Activated T-helper 2 cell treated with anti-CD3 and anti-CD28 coated beads, Interferon-gamma antibody, Interleukin-2, Interleukin-4, amounts not matched to agents 10 μg/mL and 5 μg/mL and 100 μg/mL, durations not matched to agents 14 hours and 24 hours and 36 hours (primary cell): ENCODE data around the gene VAPA. TPM values are rescaled to one million over a fixed set of nuclear protein-coding genes. Genes with fewer than 3 reads are reported as not detected.

Experiments
- DNase-seq: peaks from one replicate; pipeline ENCODE4 v3.0.0; 2021; ENCODE audit warnings: low spot score
- H3K27ac Mint-ChIP-seq: one replicate; pipeline ENCODE4 v1.8.0; 2021; ENCODE audit warnings: mixed read lengths
- H3K27me3 Mint-ChIP-seq: one replicate; pipeline ENCODE4 v1.8.0; 2021; ENCODE audit warnings: low read depth, mixed read lengths
- H3K36me3 Mint-ChIP-seq: one replicate; pipeline ENCODE4 v1.8.0; 2021; ENCODE audit warnings: low read depth, mixed read lengths
- H3K4me1 Mint-ChIP-seq: one replicate; pipeline ENCODE4 v1.8.0; 2021; ENCODE audit warnings: low read depth, mixed read lengths
- H3K4me3 Mint-ChIP-seq: one replicate; pipeline ENCODE4 v1.8.0; 2021; ENCODE audit warnings: low read depth, mild to moderate bottlenecking, moderate library complexity, mixed read lengths
- H3K9me3 Mint-ChIP-seq: one replicate; pipeline ENCODE4 v1.8.0; 2021; ENCODE audit warnings: mixed read lengths
- intact Hi-C: fragments of 100-400 bp; cut with micrococcal nuclease; formaldehyde crosslinking; loops from one replicate; pipeline ENCODE4 v1.15.1; 2023
- total RNA-seq: library from RNA; stranded (reverse); gene quantifications from 2 replicates; pipeline ENCODE4 v1.2.3, GENCODE V29; 2022

The VAPA gene
- total RNA-seq, 1 donor from 2014 or later, result 223 TPM

DNA sequence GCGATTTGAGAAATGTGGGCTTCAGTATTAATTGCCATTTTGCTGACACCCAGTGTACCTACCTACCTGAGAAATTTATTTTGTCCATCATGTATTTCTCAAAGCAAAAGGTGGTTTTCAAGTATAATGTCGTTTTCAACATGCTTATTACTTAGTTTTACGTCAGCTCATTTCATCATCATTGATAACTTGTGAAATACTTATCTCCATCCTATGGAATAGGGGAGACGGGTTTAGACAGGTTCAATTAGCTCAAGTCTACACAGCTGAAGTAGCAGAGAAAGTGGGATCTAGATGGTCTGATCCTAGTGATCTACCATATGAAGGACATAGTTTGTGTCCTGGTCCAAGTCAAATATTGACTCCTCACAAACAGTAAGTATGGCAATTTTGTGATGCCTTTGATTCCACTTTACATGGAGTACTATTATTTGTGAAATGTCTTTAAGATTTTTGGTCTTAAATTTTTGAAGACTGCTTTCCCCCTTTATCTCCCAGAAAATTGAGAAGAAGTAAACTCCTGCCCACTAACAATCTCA lies 45.1 kb downstream of the VAPA start:
- DNase-seq, result no peak
- intact Hi-C loops, result loop anchor here (10.0 kb wide), 1 partner anchor 344 kb away; the partner anchor contains the start of gene PPP4R1
- peaks cover 27% of the 10 kb centered on the region for H3K36me3 Mint-ChIP-seq
- H3K9me3 Mint-ChIP-seq, result no peaks in the 10 kb centered on the region
- no peak overlapping the region for H3K27ac Mint-ChIP-seq
- peaks cover 7% of the 10 kb centered on the region for H3K4me1 Mint-ChIP-seq
- no peak overlapping the region for H3K4me3 Mint-ChIP-seq
- H3K27me3 Mint-ChIP-seq, result no peaks in the 10 kb centered on the region

DNA sequence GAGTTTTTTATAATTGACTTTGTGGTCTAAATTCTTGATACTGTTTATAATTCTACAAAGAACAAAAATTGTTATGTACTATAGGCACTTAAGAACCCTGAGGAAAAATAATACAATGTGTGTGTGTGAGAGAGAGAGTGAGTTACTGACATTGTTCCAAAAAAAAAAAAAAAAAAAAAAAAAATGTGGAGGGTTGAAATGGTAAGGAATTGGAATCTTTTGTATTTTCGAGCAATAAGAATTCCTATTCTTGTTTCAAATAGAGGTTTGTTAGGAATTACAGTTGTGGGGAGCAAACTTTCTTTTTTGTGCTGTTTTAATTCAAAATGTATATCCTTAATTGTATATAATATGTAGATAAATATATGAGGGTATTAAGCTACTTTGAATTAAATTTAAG lies 45.7 kb downstream of the VAPA start:
- Mint-ChIP-seq H3K27ac (no peak overlapping the region), H3K4me1 (peaks cover 7% of the 10 kb centered on the region), H3K9me3 (no peaks in the 10 kb centered on the region), H3K4me3 (no peak overlapping the region), H3K36me3 (peaks cover 21% of the 10 kb centered on the region), H3K27me3 (no peaks in the 10 kb centered on the region)
- intact Hi-C loops, result loop anchor here (10.0 kb wide), 1 partner anchor 345 kb away; the partner anchor contains the start of gene PPP4R1
- no peak for DNase-seq

DNA sequence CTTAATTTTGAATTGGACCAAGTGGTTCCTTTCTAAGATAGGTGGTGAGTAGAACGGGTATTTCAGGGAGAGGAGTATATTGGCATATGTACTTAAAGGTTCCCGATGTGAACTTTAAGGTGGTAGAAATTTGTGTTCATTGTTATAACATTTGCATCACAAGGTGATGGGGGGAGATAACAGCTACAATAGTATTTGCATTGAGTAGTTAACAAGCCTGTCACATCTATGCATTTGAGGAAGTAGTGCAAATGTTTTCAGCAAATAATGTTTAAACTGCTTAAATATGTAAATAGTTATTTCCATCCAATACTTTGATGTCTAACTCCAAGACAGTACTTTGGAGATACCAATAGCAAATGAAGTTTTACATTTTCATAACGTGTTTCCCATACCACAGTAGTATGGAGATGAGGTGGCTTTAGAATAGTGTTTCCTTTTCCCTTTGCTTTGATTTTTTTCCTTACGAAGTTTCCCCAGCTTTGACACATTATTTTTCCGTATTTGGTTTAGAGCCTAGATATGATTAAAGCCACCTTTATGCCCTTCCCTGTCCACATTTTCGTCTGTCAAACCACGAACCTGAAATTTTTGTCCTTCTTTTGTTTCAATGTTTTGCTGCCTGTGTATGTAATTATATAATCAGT lies 46.6 kb downstream of the VAPA start:
- no peaks in the 10 kb centered on the region for H3K9me3 Mint-ChIP-seq
- no peak overlapping the region for H3K27ac Mint-ChIP-seq
- peaks cover 17% of the 10 kb centered on the region for H3K36me3 Mint-ChIP-seq
- peaks cover 7% of the 10 kb centered on the region for H3K4me1 Mint-ChIP-seq
- no peak for DNase-seq
- peaks cover 3% of the 10 kb centered on the region for H3K27me3 Mint-ChIP-seq
- intact Hi-C loops, result no loop called here
- H3K4me3 Mint-ChIP-seq, result no peak overlapping the region

DNA sequence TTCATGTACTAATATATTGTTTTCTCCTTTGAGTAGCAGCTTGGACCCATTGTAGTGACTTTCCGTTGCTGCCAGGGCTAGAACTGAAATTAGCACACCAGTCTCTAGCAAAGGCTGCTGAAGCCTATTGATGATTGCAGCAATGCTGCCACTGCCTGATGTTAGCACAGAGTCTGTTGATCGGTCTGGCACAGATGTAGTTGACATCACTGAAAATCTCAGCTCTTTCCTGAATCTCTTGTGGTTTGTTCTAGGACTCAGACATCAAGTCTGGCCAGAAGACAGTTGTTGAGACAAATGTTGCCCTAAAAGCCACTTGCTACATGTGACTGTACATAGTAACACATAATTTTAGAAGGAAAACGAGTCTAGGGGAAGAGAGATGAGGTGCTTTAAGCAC lies 47.2 kb downstream of the VAPA start:
- peaks cover 3% of the 10 kb centered on the region for H3K27me3 Mint-ChIP-seq
- peaks cover 9% of the 10 kb centered on the region for H3K4me1 Mint-ChIP-seq
- H3K9me3 Mint-ChIP-seq, result no peaks in the 10 kb centered on the region
- DNase-seq, result no peak
- no peak overlapping the region for H3K27ac Mint-ChIP-seq
- intact Hi-C loops, result no loop called here
- H3K4me3 Mint-ChIP-seq, result no peak overlapping the region
- H3K36me3 Mint-ChIP-seq, result peaks cover 10% of the 10 kb centered on the region

DNA sequence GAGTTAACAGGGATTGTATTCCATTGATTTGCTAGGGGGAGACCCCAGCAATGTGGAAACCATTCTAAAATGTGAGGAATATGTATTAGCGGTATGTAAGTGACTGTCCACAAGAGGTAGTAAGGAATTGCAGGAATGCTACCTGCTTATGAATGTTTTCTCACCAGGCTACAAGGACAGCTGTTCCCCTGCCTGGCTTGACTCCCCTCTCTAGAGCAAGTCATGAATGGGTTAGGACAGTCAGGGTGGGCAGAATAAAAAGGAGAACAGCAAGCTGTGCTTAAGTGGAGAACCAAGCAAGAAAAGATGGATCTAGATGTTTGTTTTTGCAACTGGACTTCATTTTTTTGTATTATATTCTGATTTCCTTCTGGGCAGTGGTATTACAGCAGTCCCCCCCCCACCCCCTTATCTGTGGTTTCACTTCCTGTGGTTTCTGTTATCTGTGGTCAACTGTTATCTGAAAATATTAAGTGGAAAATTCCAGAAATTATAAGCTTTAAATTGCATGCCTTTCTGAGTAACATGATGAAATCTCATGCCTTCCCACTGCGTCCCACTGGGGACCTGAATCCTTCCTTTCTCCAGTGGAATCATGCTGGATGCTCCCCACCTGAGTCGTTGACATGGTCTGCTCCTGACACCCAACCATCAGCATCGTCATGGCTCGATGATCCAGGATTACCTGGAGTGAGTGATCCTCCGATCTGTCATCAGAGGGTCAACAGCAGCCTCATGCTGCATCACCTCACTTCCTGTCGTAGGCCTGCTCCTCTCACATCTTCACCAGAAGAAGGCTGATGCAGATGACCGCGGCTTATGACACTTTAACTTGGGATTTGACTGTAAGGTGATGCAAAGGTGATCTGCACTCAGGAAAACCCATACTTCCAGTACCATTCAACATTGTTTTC lies 52.2 kb downstream of the VAPA start:
- no peak for DNase-seq
- Mint-ChIP-seq H3K4me1 (peaks cover 12% of the 10 kb centered on the region), H3K27ac (no peak overlapping the region), H3K4me3 (no peak overlapping the region), H3K36me3 (no peaks in the 10 kb centered on the region), H3K9me3 (no peaks in the 10 kb centered on the region), H3K27me3 (peaks cover 36% of the 10 kb centered on the region)
- intact Hi-C loops, result no loop called here

DNA sequence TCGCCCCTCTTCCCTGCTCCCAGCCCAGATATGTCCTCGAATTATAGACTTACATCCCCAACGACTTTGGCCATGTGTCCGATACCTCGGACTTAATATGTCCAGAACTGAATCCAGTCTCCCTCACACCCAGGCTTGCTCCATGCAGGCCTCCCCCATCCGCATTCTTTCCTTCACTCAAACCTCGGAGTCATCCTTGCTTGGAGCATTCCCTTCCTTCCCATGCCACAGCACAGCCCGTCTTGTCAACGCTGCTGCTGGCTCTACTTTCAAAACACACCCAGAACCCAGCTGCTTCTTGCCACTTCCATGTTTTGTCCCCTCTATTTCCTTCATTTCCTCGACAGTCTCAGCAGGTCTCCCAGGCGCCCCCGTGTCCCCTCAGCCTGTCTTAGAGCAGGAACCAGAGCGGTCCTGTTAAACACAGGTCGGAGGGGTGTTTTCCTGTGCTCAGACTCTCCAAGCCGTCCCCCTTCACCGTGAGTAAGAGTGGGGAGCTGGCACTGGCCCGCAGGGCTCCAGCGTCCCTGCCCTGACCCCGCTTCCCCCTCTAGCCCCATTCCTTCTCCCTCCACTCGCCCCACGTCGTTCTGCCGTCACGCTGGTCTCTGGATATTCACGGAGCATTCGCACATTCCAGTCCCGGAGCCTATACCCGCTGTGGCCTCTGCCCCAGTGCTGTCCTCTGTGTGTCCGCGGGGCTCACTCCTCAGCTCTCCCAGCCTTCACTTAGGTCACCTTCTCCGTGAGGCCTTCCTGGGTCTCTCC lies 54.4 kb downstream of the VAPA start:
- Mint-ChIP-seq H3K4me1 (peaks cover 12% of the 10 kb centered on the region), H3K36me3 (no peaks in the 10 kb centered on the region), H3K9me3 (no peaks in the 10 kb centered on the region), H3K4me3 (no peak overlapping the region), H3K27me3 (peaks cover 39% of the 10 kb centered on the region), H3K27ac (no peak overlapping the region)
- no peak for DNase-seq
- intact Hi-C loops, result no loop called here

DNA sequence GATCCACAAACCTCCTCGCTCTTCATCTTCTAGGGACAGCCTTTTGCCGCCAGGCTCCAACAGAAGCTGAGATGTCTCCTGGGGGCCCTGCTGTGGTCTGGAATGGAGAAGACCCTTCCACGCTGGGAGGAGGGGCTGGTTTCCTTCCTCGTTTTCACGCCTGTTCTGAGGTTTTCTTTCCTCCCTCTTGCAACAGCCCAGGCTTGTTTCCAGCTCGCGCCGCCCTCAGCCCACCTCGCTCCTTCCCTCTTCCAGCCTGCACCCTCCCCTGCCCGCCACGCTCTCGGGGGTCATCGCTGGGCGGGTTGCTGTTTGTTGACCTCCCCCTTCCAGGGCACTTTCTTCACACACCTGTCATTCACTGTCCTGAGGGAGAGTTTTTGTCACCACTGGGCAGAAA lies 55.4 kb downstream of the VAPA start:
- Mint-ChIP-seq H3K27ac (no peak overlapping the region), H3K36me3 (no peaks in the 10 kb centered on the region)
- intact Hi-C loops, result no loop called here

DNA sequence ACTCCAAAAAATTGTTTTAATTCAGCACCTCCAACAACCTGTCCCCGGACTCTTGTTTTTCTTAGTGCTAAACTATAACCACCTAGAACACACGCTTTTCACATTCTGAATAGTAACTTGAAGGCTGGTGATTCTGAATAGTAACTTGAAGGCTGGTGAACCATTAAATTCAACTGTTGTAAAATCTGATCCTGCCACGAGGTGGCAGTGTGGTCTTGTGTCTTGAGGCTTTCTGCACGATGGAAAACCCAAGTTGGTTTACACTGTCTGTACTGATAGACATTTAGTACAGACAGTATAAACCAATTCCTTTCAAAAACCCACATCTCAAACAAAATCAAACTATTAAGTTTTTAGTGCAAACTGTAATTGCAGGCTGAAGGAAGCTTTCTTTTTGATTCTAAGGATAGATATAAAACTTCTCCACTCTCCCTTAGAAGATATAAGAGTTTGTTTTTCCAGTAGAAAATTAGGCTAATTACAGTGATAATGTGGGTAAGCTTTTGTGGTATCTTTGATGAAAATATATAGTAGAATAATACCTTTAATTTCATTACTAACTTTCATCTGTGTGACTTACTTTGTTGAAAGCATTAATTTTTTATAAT lies 57.6 kb downstream of the VAPA start:
- H3K4me1 Mint-ChIP-seq, result peaks cover 6% of the 10 kb centered on the region
- H3K36me3 Mint-ChIP-seq, result no peaks in the 10 kb centered on the region
- peaks cover 6% of the 10 kb centered on the region for H3K9me3 Mint-ChIP-seq
- no peak overlapping the region for H3K4me3 Mint-ChIP-seq
- H3K27ac Mint-ChIP-seq, result no peak overlapping the region
- peak; percentile 49 for DNase-seq
- H3K27me3 Mint-ChIP-seq, result peaks cover 35% of the 10 kb centered on the region
- intact Hi-C loops, result loop anchor here (1.0 kb wide), 1 partner anchor 549 kb away; no protein-coding TSS in a partner anchor

More for the DNA sequence above, 55.4 kb downstream of the VAPA start:
- Mint-ChIP-seq H3K27me3 (peaks cover 39% of the 10 kb centered on the region), H3K9me3 (no peaks in the 10 kb centered on the region), H3K4me1 (peaks cover 12% of the 10 kb centered on the region), H3K4me3 (no peak overlapping the region)
- DNase-seq, result no peak

DNA sequence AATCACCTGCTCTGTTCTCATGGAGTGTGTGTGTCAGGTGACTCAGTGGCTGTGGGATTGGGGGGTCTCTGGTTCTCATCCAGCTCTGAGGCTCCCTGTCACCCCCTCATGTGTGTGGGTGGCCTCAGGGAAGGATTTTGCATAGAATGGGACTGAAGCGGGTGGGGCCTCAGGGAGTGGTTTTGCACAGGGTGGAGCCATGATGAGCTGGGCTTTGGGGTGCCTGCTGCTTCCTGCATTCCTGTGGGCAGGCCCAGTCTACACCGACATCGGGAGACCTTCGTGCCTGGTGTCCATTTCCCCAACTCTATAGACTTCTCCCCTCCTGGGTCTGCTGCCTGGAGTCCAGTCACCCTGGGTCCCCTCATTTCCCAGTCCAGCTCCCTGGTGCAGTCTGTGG lies 59.7 kb downstream of the VAPA start:
- Mint-ChIP-seq H3K4me1 (peaks cover 6% of the 10 kb centered on the region), H3K36me3 (no peaks in the 10 kb centered on the region), H3K9me3 (peaks cover 6% of the 10 kb centered on the region), H3K27ac (no peak overlapping the region), H3K4me3 (no peak overlapping the region), H3K27me3 (peaks cover 23% of the 10 kb centered on the region)
- intact Hi-C loops, result no loop called here
- DNase-seq, result no peak

DNA sequence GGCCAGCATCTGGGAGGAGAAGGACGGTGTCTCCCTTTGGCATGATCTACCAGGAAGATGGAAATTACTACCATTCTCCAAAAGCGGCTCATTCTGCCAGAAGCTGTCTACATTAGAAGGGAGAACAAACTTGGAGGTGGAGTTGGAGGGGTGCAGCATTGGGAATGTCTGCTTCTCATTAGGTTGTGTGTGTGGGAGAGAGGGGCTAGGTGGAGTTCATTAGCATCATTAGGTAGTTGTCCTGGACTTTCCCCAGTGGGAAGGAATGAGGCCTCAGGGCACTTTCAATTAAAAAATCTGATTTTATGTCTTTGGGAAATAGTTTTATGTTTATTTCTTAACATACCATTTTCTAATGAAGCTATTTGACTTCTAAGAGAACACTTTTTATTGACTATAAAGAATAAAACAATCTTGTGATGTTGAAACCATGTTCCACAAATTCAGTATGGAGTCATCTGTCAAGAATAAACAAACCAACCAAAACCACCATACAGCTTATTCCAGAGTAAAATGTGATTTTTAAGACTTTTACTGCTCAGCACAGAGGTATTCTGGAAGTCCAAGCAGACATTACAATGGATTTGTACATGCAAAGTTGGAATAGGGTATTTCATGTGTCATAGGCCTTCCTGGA lies 60.6 kb downstream of the VAPA start:
- Mint-ChIP-seq H3K4me3 (no peak overlapping the region), H3K27me3 (peaks cover 15% of the 10 kb centered on the region), H3K36me3 (no peaks in the 10 kb centered on the region), H3K9me3 (peaks cover 6% of the 10 kb centered on the region), H3K4me1 (peaks cover under 1% of the 10 kb centered on the region), H3K27ac (no peak overlapping the region)
- intact Hi-C loops, result no loop called here
- no peak for DNase-seq

DNA sequence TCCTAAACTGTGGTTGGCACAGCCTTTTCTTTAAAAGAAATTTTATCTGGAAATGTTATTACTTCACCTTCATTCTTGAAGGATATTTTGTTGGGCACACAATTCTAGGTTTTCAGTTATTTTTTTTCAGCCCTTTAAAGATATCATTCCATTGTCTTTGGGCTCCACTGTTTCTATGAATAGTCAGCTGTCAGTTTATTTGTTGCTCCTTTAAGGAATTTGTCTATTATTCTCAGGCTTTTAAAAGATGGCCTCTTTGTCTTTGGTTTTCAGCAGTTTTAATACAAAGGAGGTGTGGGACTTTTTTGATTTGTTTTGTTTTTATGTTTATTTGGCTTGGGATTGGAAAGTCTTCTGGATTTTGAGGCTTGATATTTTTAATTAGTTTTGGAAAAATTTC lies 61.8 kb downstream of the VAPA start:
- no peaks in the 10 kb centered on the region for H3K4me1 Mint-ChIP-seq
- no peak for DNase-seq
- peaks cover 6% of the 10 kb centered on the region for H3K9me3 Mint-ChIP-seq
- intact Hi-C loops, result no loop called here
- peaks cover 13% of the 10 kb centered on the region for H3K27me3 Mint-ChIP-seq
- H3K36me3 Mint-ChIP-seq, result no peaks in the 10 kb centered on the region
- no peak overlapping the region for H3K27ac Mint-ChIP-seq
- H3K4me3 Mint-ChIP-seq, result no peak overlapping the region

DNA sequence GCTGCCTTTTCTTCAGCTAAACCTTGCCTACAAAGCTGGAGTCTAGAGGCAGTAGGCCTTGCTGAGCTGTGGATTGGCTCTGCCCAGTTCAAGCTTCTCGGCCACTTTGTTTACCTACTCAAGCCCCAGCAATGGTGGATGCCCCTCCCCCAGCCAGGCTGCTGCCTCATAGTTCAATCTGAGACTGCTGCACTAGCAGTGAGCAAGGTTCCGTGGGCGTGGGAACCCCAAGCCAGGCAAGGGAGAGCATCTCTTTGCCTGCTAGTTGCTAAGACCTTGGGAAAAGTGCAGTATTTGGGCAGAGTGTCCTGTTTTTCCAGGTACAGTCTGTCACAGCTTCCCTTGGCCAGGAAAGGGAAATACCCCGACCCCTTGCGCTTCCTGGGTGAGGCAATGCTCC lies 68.9 kb downstream of the VAPA start:
- H3K36me3 Mint-ChIP-seq, result no peaks in the 10 kb centered on the region
- no peak for DNase-seq
- H3K27me3 Mint-ChIP-seq, result peaks cover 14% of the 10 kb centered on the region
- H3K9me3 Mint-ChIP-seq, result no peaks in the 10 kb centered on the region
- no peak overlapping the region for H3K27ac Mint-ChIP-seq
- intact Hi-C loops, result no loop called here
- no peaks in the 10 kb centered on the region for H3K4me1 Mint-ChIP-seq
- no peak overlapping the region for H3K4me3 Mint-ChIP-seq
